GM12801 (cell line): ENCODE measurements around the gene TBL2.

Source experiments
- CTCF ChIP-seq: IDR thresholded peaks from one replicate; pipeline ENCODE4 v1.5.1; 2011; ENCODE audit warnings: control low read depth; ENCODE audit not compliant: insufficient read length; ENCODE audit errors: extremely low read depth

TBL2 gene

GRCh38 chr7:73567846-73568685, 10.3 kb downstream of the TBL2 start:
- no peak for TF ChIP-seq CTCF

- TF ChIP-seq CTCF, result no peak
Measured at GRCh38 chr7:73567140-73567539, 11.2 kb downstream of the TBL2 start.

GRCh38 chr7:73565675-73566340, 12.6 kb downstream of the TBL2 start:
- no peak for TF ChIP-seq CTCF

GRCh38 chr7:73560109-73560835, 18.1 kb downstream of the TBL2 start:
- TF ChIP-seq CTCF, result no peak

DNA sequence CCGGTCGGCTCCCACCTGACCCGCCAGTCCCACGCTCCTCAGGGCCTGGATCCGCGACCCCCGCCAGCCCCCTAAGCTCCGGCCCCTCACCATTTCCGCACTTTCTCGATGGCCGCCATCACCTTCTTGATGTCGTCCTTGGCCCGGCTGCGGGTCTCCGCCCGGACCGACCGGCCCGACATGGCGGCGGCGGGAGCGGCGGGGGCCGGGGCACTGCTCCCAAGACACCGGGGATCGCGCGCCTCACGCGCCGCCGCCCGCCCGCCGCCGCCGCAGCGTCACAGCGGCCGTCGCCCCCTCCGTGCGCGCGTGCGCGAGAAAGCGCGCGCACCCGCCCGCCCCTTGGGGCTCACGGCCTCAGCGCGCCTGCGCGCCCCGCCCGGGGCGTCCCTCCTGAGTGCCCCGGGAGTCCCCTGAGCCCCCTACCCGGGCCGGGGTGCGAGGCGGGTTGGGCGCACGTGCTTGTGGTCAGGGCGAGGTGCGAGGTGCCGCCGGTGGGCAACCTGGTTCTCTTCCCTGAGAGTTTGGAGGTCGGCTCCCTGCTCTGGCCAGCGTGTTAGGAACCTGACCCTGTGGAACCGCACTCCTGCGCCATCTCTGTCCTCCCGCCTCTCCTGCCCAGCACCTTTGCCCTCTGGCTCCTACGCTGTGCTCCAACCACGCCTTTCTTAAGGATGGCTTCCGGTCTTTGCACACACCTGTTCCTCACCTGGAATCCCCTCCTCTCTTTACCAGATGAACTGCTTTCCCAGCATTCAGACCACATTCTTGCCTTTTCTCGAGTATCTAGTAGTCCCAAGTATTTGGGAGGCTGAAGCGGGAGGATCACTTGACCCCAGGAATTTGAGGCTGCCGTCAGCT, 20.8 kb downstream of the TBL2 start, which contains the start of gene BCL7B:
Gene BCL7B, minus strand, starts transcription at position 294 of the 861 bp plus-strand sequence. Its CDS starts 112 bp downstream, at position 182.
- no peak for TF ChIP-seq CTCF

GRCh38 chr7:73557108-73557396, 21.3 kb downstream of the TBL2 start:
- no peak for TF ChIP-seq CTCF
